Camera-type eye (tissue), 1 donor: Measurements from ENCODE around the gene FASN. TPM values are rescaled to one million over a fixed set of nuclear protein-coding genes. Genes with fewer than 3 reads are reported as not detected.

Source experiments
- total RNA-seq: library from RNA; depleted of rRNA; stranded (reverse); fragments of >200 nt; gene quantifications from one replicate; pipeline ENCODE4 v1.2.3, GENCODE V29; 2014

Gene FASN
- 61.6 TPM for total RNA-seq

GRCh38 chr17:82098169-82098938, at the start of gene FASN:
Gene FASN (minus strand): TSS chr17:82098236. CDS start chr17:82096445, 1,791 bp downstream.

GRCh38 chr17:82065638-82066303, 32.3 kb downstream of the FASN start, which contains the start of gene DUS1L:
Gene DUS1L (minus strand): TSS chr17:82065804. CDS start chr17:82065059, 745 bp downstream.

GRCh38 chr17:82051776-82052637, 46.0 kb downstream of the FASN start, which contains the start of the genes GPS1 and RFNG:
Gene GPS1 (plus strand): TSS chr17:82051898. CDS start chr17:82051932, 34 bp downstream.
Gene RFNG (minus strand): TSS chr17:82051811. CDS start chr17:82051766, 45 bp downstream.

GRCh38 chr17:82037092-82037888, 60.7 kb downstream of the FASN start, which contains the start of gene DCXR:
Gene DCXR (minus strand): TSS chr17:82037697. CDS start chr17:82037682, 15 bp downstream.

DNA sequence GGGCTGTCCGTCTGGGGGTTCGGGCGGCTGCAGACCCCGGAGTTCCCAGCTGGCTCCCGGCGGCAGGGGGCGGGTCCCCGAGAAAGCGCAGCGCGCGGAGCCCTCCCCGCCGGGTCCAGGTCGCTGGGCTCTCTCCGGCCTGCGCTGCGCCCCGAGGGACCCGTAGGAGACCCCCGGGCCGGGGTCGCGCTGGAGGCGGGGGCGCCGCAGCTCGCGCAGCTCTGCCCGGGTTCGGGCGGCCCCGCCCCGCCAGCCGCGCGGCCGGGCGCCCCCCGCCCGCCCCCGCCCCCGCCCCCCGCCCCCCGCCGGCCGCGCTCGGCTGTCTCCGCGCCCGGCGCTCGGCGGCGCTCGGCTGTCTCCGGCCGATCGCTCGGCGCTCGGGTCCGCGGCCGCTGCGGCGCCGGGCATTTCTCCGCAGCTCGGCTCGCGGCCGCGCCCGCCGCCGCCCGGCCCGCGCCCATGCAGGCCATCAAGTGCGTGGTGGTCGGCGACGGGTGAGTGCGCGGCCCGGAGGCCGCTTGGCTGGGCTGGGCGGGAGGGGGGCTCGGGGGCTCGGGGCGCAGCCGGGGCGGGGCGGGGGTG, 66.6 kb downstream of the FASN start, which contains the start of gene RAC3:
Gene RAC3 (plus strand): TSS at position 376 of the 582 bp plus-strand sequence. CDS start 84 bp downstream, at position 460.

Other genes with a start within 250 kb of the FASN start
- gene P4HB, start 237.7 kb downstream of the FASN start, total RNA-seq: 232 TPM
- gene ARHGDIA, start 226.9 kb downstream of the FASN start, total RNA-seq: 54.5 TPM
- 77.1 TPM for gene ALYREF, start 206.7 kb downstream of the FASN start, total RNA-seq
- 86.6 TPM for gene ANAPC11, start 206.5 kb downstream of the FASN start, total RNA-seq
- gene NPB, start 196.0 kb downstream of the FASN start, total RNA-seq: 4.9 TPM
- gene PCYT2, start 186.8 kb downstream of the FASN start, total RNA-seq: 16.2 TPM
- gene SIRT7, start 180.1 kb downstream of the FASN start, total RNA-seq: 13.4 TPM
- 17.0 TPM for gene MAFG, start 170.5 kb downstream of the FASN start, total RNA-seq
- gene PYCR1, start 160.9 kb downstream of the FASN start, total RNA-seq: 54.3 TPM
- gene MYADML2, start 151.0 kb downstream of the FASN start, total RNA-seq: 3.1 TPM
- 2.0 TPM for gene NOTUM, start 137.0 kb downstream of the FASN start, total RNA-seq
- 29.6 TPM for gene ASPSCR1, start 120.6 kb downstream of the FASN start, total RNA-seq
- gene CENPX, start 75.4 kb downstream of the FASN start, total RNA-seq: 20.3 TPM
- gene LRRC45, start 74.9 kb downstream of the FASN start, total RNA-seq: 15.0 TPM
- gene RAC3, start 66.6 kb downstream of the FASN start, total RNA-seq: 17.8 TPM
- gene DCXR, start 60.5 kb downstream of the FASN start, total RNA-seq: 39.0 TPM
- gene RFNG, start 46.4 kb downstream of the FASN start, total RNA-seq: 43.2 TPM
- gene GPS1, start 46.3 kb downstream of the FASN start, total RNA-seq: 120 TPM
- 60.2 TPM for gene DUS1L, start 32.4 kb downstream of the FASN start, total RNA-seq
- 50.9 TPM for gene CCDC57, start 114.6 kb upstream of the FASN start, total RNA-seq
- 29.2 TPM for gene SLC16A3, start 130.8 kb upstream of the FASN start, total RNA-seq
- 82.4 TPM for gene CSNK1D, start 175.5 kb upstream of the FASN start, total RNA-seq
- gene CD7, start 219.4 kb upstream of the FASN start, total RNA-seq: 0.99 TPM
- 6.6 TPM for gene SECTM1, start 235.5 kb upstream of the FASN start, total RNA-seq